SK-N-SH (cell line): ENCODE data around the gene CDH4. TPM values are rescaled to one million over a fixed set of nuclear protein-coding genes. Genes with fewer than 3 reads are reported as not detected.

Source experiments
- CTCF ChIA-PET: fragments of 300-600, 350-600 bp; formaldehyde crosslinking; extraction: SDS; loops from one replicate; lab custom pipeline; 2021; lab: Yijun Ruan, JAX
- POLR2A ChIA-PET: fragments of 350-600 bp; sonication (Branson Sonifier 250); formaldehyde crosslinking; extraction: SDS; loops from one replicate; lab custom pipeline; 2020; ENCODE audit warnings: antibody characterized with exemption, inconsistent platforms; lab: Yijun Ruan, JAX
- DNase-seq: peaks from one replicate; pipeline ENCODE4 v3.0.0; 2012
- H2AFZ ChIP-seq: fragments of 200-600 bp; sonication (generic); 2 replicates; pipeline ENCODE4 v1.8.1; 2016; ENCODE audit warnings: antibody characterized with exemption, mild to moderate bottlenecking, low read depth
- H3F3A ChIP-seq: fragments of 200-600 bp; sonication (generic); replicated peaks from 2 replicates; pipeline ENCODE3; 2016; ENCODE audit warnings: antibody characterized with exemption, mild to moderate bottlenecking; ENCODE audit not compliant: insufficient read depth
- H3K27ac ChIP-seq, 2 experiments: fragments of 200-500 bp in 1 of 2; fragments of 200-600 bp in 1 of 2; sonication (Bioruptor generic) in 1 of 2; sonication (generic), shearing (Covaris generic) in 1 of 2; 2 replicates each; pipeline versions ENCODE4 v1.5.1 to v1.6.1; 2014 to 2016; ENCODE audit warnings: low read depth in 2 of 2, inconsistent platforms in 1 of 2, low read length in 1 of 2, mild to moderate bottlenecking in 1 of 2, mixed read lengths in 1 of 2
- H3K27me3 ChIP-seq: fragments of 200-600 bp; sonication (generic), shearing (Covaris generic); 2 replicates; pipeline ENCODE4 v1.6.1; 2016; ENCODE audit warnings: mixed run types; ENCODE audit not compliant: insufficient read depth
- H3K36me3 ChIP-seq, 2 experiments: fragments of 200-500 bp in 1 of 2; fragments of 200-600 bp in 1 of 2; sonication (Bioruptor generic) in 1 of 2; sonication (generic) in 1 of 2; replicated peaks in 1 of 2; 2 replicates each; pipeline versions ENCODE3 to v1.5.1; 2014 to 2016; ENCODE audit warnings: low read length in 1 of 2, mild to moderate bottlenecking in 1 of 2; ENCODE audit not compliant: insufficient read depth in 2 of 2, control insufficient read depth in 1 of 2
- H3K4me1 ChIP-seq, 2 experiments: fragments of 200-500 bp in 1 of 2; fragments of 200-600 bp in 1 of 2; sonication (Bioruptor generic) in 1 of 2; sonication (generic), shearing (Covaris generic) in 1 of 2; 2 replicates each; pipeline versions ENCODE4 v1.5.1 to v1.6.1; 2014 to 2016; ENCODE audit warnings: low read depth in 1 of 2, low read length in 1 of 2, mixed run types in 1 of 2; ENCODE audit not compliant: insufficient read depth in 2 of 2, control insufficient read depth in 1 of 2
- H3K4me2 ChIP-seq: fragments of 200-600 bp; sonication (generic), shearing (Covaris generic); 2 replicates; pipeline ENCODE4 v1.6.1; 2017; ENCODE audit warnings: mixed run types
- H3K4me3 ChIP-seq, 2 experiments: fragments of 200-500 bp in 1 of 2; fragments of 200-600 bp in 1 of 2; sonication (Bioruptor generic) in 1 of 2; sonication (generic), shearing (Covaris generic) in 1 of 2; 2 replicates each; pipeline versions ENCODE4 v1.5.1 to v1.8.1; 2014 to 2016; ENCODE audit warnings: low read depth in 2 of 2, inconsistent platforms in 1 of 2, low read length in 1 of 2, mild to moderate bottlenecking in 1 of 2, mixed read lengths in 1 of 2, moderate library complexity in 1 of 2
- H3K79me2 ChIP-seq: fragments of 200-600 bp; sonication (generic); 2 replicates; pipeline ENCODE4 v1.8.1; 2017; ENCODE audit warnings: mild to moderate bottlenecking; ENCODE audit not compliant: insufficient read depth
- H3K9ac ChIP-seq: fragments of 200-600 bp; sonication (generic); 2 replicates; pipeline ENCODE4 v1.6.1; 2017; ENCODE audit warnings: mixed run types
- H3K9me2 ChIP-seq: fragments of 200-600 bp; sonication (generic); 2 replicates; pipeline ENCODE4 v1.6.1; 2017; ENCODE audit warnings: mixed run types
- H3K9me3 ChIP-seq: fragments of 200-600 bp; sonication (generic); 2 replicates; pipeline ENCODE4 v1.6.1; 2017; ENCODE audit warnings: mixed run types, mild to moderate bottlenecking, moderate library complexity
- H4K20me1 ChIP-seq: fragments of 200-600 bp; sonication (generic); 2 replicates; pipeline ENCODE4 v1.6.1; 2017; ENCODE audit warnings: mild to moderate bottlenecking, mixed run types; ENCODE audit not compliant: insufficient read depth
- EP300 ChIP-seq, 2 experiments: IDR thresholded peaks; 2 replicates each; pipeline versions ENCODE4 v1.4.0 to v1.6.1; 2012; ENCODE audit warnings: borderline replicate concordance in 1 of 2, low read depth in 1 of 2, low read length in 1 of 2
- FOXJ3 ChIP-seq: sonication (generic); formaldehyde crosslinking; IDR thresholded peaks from 2 replicates; pipeline ENCODE4 v1.5.1; 2020; ENCODE audit warnings: mild to moderate bottlenecking, missing genetic modification reagents
- GATA2 ChIP-seq: sonication (generic); formaldehyde crosslinking; IDR thresholded peaks from 2 replicates; pipeline ENCODE4 v1.5.0; 2020; ENCODE audit warnings: mild to moderate bottlenecking, missing genetic modification reagents
- MXI1 ChIP-seq: IDR thresholded peaks from 2 replicates; pipeline ENCODE4 v1.6.1; 2012; ENCODE audit warnings: mild to moderate bottlenecking, low read depth, low read length, improper control_type of control experiment
- REST ChIP-seq: IDR thresholded peaks from 2 replicates; pipeline ENCODE4 v1.6.1; 2012; ENCODE audit warnings: mild to moderate bottlenecking, low read depth, low read length, moderate library complexity
- SIN3A ChIP-seq: IDR thresholded peaks from 2 replicates; pipeline ENCODE4 v1.6.1; 2012; ENCODE audit warnings: low read depth, mild to moderate bottlenecking, low read length, moderate library complexity, borderline replicate concordance
- TAF1 ChIP-seq: IDR thresholded peaks from 2 replicates; pipeline ENCODE4 v1.6.1; 2012; ENCODE audit warnings: low read depth, mild to moderate bottlenecking, low read length, moderate library complexity, borderline replicate concordance
- WGBS: methylation state at CpG from one replicate; pipeline ENCODE4 v1.1.6; 2017; ENCODE audit warnings: low lambda C conversion rate; 5-methylcytosine and 5-hydroxymethylcytosine counted together
- polyA plus RNA-seq, 3 experiments: library from polyadenylated mRNA; depleted of rRNA; stranded (reverse); fragments of >200 nt; gene quantifications; 2 replicates each; pipeline ENCODE4 v1.2.3, GENCODE V29; 2012

The CDH4 gene
- polyA plus RNA-seq, 1 of the 3 experiments (the other 2 are of a cell fraction), result not detected

- TF ChIP-seq TAF1 (no peak), FOXJ3 (CRISPR knock-in tag) (no peak), REST (no peak), EP300 (IDR thresholded peaks at IDR 0.05; ENCODE audit: borderline replicate concordance in 1 of 2, low read depth in 1 of 2, low read length in 1 of 2) (no peak), MXI1 (no peak)
Observed at GRCh38 chr20:61533231-61533631, 281.2 kb downstream of the CDH4 start (continued).

- Histone ChIP-seq H3K4me2 (no peak overlapping the region), H3K9ac (no peak overlapping the region), H4K20me1 (no peaks in the 10 kb centered on the region), H3K79me2 (no peaks in the 10 kb centered on the region), H3K4me3 (no peak overlapping the region), H3F3A (no peaks in the 10 kb centered on the region), H2AFZ (no peak overlapping the region), H3K9me3 (no peaks in the 10 kb centered on the region), H3K27me3 (no peaks in the 10 kb centered on the region), H3K36me3 (no peaks in the 10 kb centered on the region), H3K4me1 (no peaks in the 10 kb centered on the region), H3K27ac (no peak overlapping the region), H3K9me2 (no peaks in the 10 kb centered on the region)
- DNase-seq, result no peak
- WGBS, result 50% methylated on average over 10 of the region's 10 CpGs
- POLR2A ChIA-PET, result no interaction called here
- TF ChIP-seq SIN3A (no peak), EP300 (IDR thresholded peaks at IDR 0.05; ENCODE audit: borderline replicate concordance in 1 of 2, low read depth in 1 of 2, low read length in 1 of 2) (no peak), REST (no peak), GATA2 (CRISPR knock-in tag) (no peak)
- CTCF ChIA-PET, result interaction anchor here (1.2 kb wide), 1 partner anchor 13 kb away, joined by 3 read pairs; no protein-coding TSS in a partner anchor
Observed at GRCh38 chr20:61534346-61534745, 282.3 kb downstream of the CDH4 start.
